ENCODE measurements around the gene ADAM12. TPM values are rescaled to one million over a fixed set of nuclear protein-coding genes. Genes with fewer than 3 reads are reported as not detected.
"Not testable (repeated sequence)": the region's sequence is repeated elsewhere in the genome, so short reads cannot be mapped to it uniquely, and the experiment has no call there.

The ADAM12 gene
- total and polyA plus RNA-seq, 10 of the 15 experiments (the other 5 are each of a cell fraction or from before 2014, with no cell fraction given): under 0.01 to 0.62 (median 0.04) TPM; not detected in 5

DNA sequence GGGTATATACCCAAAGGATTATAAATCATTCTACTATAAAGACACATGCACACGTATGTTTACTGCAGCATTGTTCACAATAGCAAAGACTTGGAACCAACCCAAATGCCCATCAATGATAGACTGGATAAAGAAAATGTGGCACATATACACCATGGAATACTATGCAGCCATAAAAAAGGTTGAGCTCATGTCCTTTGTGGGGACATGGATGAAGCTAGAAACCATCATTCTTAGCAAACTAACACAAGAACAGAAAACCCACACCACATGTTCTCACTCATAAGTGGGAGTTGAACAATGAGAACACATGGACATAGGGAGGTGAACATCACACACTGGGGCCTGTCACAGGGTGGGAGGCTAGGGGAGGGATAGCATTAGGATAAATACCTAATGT is 215.5 kb downstream of the ADAM12 start:
- H3K4me2 ChIP-seq (ENCODE audit: control insufficient read depth, insufficient read depth): not testable (repeated sequence)

DNA sequence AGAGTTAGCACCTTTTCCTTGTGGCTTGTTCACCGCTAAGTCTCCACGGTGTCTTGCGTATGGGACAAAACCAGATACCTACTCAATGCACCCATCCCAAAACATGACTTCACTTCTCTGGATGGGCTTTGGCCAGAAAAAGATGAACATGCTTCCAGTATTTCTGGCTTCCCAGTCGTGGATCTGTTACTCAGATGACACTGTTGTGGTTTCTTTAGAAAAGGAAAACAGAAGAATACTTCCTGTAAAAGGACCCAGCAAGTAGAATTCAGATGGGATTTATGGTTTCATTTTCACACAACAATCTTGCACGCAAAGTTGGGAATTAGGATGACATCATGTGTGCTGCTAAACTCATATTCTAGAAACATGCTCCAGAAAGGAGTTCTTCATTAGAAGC is 216.7 kb downstream of the ADAM12 start:
- Histone ChIP-seq H3K27me3 (replicated peaks in 1 of 2; ENCODE audit: control insufficient read depth in 2 of 2, insufficient read depth in 2 of 2, low read length in 1 of 2) (no peaks in the 10 kb centered on the region), H2AFZ (ENCODE audit: control insufficient read depth, low read depth, low read length) (no peak overlapping the region), H4K20me1 (ENCODE audit: control insufficient read depth, insufficient read depth) (no peaks in the 10 kb centered on the region), H3K79me2 (ENCODE audit: control insufficient read depth, insufficient read depth, low read length) (no peaks in the 10 kb centered on the region), H3K36me3 (ENCODE audit: control insufficient read depth in 2 of 2, insufficient read depth in 2 of 2, low read length in 1 of 2) (no peaks in the 10 kb centered on the region), H3K4me2 (ENCODE audit: control insufficient read depth, insufficient read depth) (no peak overlapping the region), H3K9me3 (replicated peaks; ENCODE audit: control insufficient read depth, insufficient read depth, low read length) (no peaks in the 10 kb centered on the region), H3K27ac (ENCODE audit: control insufficient read depth, insufficient read depth) (no peak overlapping the region), H3K9ac (ENCODE audit: control insufficient read depth, insufficient read depth, low read length) (no peak overlapping the region), H3K4me3 (no peak overlapping the region), H3K4me1 (ENCODE audit: control insufficient read depth, insufficient read depth, low read length) (no peaks in the 10 kb centered on the region)
- ATAC-seq: no peak
- no peak for FAIRE-seq
- ChIA-PET RAD21 (ENCODE audit: unreplicated experiment) (no interaction called here), CTCF (interaction anchor here (0.5 kb wide), 1 partner anchor 13 kb away, joined by 3 read pairs; no protein-coding TSS in a partner anchor), POLR2A (no interaction called here), SMC1A (ENCODE audit: uncharacterized antibody, unreplicated experiment) (no interaction called here)
- intact Hi-C loops (cut with micrococcal nuclease; ENCODE audit: unreplicated experiment): no loop called here
- BruUV-seq (replicated peaks): no TSS peak
- DNase-seq (ENCODE audit: low read depth, low spot score): no peak
- in situ Hi-C loops (cut with MboI): no loop called here
- TF ChIP-seq, protein P1, sequence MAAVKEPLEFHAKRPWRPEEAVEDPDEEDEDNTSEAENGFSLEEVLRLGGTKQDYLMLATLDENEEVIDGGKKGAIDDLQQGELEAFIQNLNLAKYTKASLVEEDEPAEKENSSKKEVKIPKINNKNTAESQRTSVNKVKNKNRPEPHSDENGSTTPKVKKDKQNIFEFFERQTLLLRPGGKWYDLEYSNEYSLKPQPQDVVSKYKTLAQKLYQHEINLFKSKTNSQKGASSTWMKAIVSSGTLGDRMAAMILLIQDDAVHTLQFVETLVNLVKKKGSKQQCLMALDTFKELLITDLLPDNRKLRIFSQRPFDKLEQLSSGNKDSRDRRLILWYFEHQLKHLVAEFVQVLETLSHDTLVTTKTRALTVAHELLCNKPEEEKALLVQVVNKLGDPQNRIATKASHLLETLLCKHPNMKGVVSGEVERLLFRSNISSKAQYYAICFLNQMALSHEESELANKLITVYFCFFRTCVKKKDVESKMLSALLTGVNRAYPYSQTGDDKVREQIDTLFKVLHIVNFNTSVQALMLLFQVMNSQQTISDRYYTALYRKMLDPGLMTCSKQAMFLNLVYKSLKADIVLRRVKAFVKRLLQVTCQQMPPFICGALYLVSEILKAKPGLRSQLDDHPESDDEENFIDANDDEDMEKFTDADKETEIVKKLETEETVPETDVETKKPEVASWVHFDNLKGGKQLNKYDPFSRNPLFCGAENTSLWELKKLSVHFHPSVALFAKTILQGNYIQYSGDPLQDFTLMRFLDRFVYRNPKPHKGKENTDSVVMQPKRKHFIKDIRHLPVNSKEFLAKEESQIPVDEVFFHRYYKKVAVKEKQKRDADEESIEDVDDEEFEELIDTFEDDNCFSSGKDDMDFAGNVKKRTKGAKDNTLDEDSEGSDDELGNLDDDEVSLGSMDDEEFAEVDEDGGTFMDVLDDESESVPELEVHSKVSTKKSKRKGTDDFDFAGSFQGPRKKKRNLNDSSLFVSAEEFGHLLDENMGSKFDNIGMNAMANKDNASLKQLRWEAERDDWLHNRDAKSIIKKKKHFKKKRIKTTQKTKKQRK (IDR thresholded peaks at IDR 0.05; ENCODE audit: low read depth, low read length): no peak
- 72% methylated on average over 5 of the region's 5 CpGs for WGBS (ENCODE audit: insufficient coverage, insufficient replicate concordance, low lambda C conversion rate, missing lambda C conversion rate)

More for the DNA sequence above, 215.5 kb downstream of the ADAM12 start:
- H3K9me3 ChIP-seq (replicated peaks; ENCODE audit: control insufficient read depth, insufficient read depth, low read length); intact Hi-C loops (cut with micrococcal nuclease; ENCODE audit: unreplicated experiment); H4K20me1 ChIP-seq (ENCODE audit: control insufficient read depth, insufficient read depth); in situ Hi-C loops (cut with MboI); H3K4me3 ChIP-seq; BruUV-seq (replicated peaks); H3K79me2 ChIP-seq (ENCODE audit: control insufficient read depth, insufficient read depth, low read length); H3K36me3 ChIP-seq (ENCODE audit: control insufficient read depth in 2 of 2, insufficient read depth in 2 of 2, low read length in 1 of 2); SMC1A ChIA-PET (ENCODE audit: uncharacterized antibody, unreplicated experiment); H3K4me1 ChIP-seq (ENCODE audit: control insufficient read depth, insufficient read depth, low read length); CTCF ChIA-PET; H2AFZ ChIP-seq (ENCODE audit: control insufficient read depth, low read depth, low read length); ATAC-seq; H3K9ac ChIP-seq (ENCODE audit: control insufficient read depth, insufficient read depth, low read length); RAD21 ChIA-PET (ENCODE audit: unreplicated experiment); DNase-seq (ENCODE audit: low read depth, low spot score); H3K27ac ChIP-seq (ENCODE audit: control insufficient read depth, insufficient read depth); POLR2A ChIA-PET; H3K27me3 ChIP-seq (replicated peaks in 1 of 2; ENCODE audit: control insufficient read depth in 2 of 2, insufficient read depth in 2 of 2, low read length in 1 of 2); FAIRE-seq: not testable (repeated sequence)
- no CpG with 5 or more reads among the region's 1 CpG for WGBS (ENCODE audit: insufficient coverage, insufficient replicate concordance, low lambda C conversion rate, missing lambda C conversion rate)

All from GM12878 (cell line).